ENCODE results near the gene EYS.

- no peak for TF ChIP-seq POLR2AphosphoS5 (IDR thresholded peaks at IDR 0.05)
- TF ChIP-seq CTCF (IDR thresholded peaks at IDR 0.05) = no peak
- no peak for TF ChIP-seq POLR2A (IDR thresholded peaks at IDR 0.05)
Measured at GRCh38 chr6:65399355-65400084, 307.5 kb downstream of the EYS start.

Measured in stomach (tissue), 4 donors.